ENCODE data around the gene PPA1.
"Not testable (repeated sequence)": the region's sequence is repeated elsewhere in the genome, so short reads cannot be mapped to it uniquely, and the experiment has no call there.

PPA1 gene

DNA sequence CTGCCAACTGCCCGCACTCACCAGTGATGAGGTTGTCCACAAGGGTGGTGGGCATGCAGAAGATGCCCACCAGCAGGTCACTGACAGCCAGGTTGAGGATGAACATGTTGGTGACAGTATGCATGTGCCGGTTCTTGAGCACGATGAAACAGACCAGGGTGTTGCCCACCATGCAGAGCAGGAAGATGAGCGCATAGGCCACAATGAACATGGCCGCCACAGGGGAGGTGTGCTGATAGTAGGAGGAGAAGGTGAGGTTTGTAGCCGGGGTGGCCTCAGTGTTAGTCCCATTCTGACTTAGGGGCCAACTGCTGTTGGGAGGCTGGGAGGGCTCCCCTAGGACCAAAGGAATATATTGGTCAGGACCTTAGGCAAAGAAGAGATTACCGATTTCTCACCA is 32.8 kb upstream of the PPA1 start:
- DNase-seq (ENCODE audit: low read depth), result no peak
- no peak overlapping the region for H3K4me3 ChIP-seq (ENCODE audit: low read depth, low read length)
- TF ChIP-seq, protein P1, sequence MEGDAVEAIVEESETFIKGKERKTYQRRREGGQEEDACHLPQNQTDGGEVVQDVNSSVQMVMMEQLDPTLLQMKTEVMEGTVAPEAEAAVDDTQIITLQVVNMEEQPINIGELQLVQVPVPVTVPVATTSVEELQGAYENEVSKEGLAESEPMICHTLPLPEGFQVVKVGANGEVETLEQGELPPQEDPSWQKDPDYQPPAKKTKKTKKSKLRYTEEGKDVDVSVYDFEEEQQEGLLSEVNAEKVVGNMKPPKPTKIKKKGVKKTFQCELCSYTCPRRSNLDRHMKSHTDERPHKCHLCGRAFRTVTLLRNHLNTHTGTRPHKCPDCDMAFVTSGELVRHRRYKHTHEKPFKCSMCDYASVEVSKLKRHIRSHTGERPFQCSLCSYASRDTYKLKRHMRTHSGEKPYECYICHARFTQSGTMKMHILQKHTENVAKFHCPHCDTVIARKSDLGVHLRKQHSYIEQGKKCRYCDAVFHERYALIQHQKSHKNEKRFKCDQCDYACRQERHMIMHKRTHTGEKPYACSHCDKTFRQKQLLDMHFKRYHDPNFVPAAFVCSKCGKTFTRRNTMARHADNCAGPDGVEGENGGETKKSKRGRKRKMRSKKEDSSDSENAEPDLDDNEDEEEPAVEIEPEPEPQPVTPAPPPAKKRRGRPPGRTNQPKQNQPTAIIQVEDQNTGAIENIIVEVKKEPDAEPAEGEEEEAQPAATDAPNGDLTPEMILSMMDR (IDR thresholded peaks at IDR 0.05; ENCODE audit: control insufficient read depth, extremely low read depth, insufficient read depth), result no peak

DNA sequence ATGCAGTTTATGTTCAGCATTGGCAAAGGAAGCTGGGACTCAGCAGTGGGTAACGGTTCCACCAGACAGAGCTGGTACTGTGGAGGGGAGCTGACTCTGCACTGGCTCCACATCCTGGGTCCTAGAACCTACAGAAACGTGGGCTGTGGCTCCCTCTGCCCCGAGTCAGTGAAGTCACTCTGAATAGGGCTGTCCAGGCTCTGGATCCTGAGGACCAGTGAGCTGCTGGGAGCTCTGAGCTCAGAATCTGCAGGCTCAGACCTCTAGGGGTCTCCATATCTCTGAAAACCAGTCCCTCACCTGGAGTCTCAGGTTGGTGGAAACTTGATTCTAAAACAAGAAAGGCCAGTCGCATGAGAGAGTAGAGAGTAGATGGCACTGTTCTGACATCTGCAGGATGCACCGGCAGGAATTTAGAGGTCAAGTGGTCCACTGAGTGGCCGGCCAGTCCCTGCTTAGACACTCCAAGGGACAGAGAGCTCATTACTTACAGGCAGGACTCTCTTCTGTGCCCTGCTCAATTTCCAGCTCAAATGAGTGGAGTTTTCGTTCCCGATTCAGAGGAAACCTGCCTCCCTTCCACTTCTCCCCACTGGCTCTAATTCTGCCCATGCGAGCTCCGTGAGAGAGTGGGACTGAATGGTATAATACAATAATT is 31.9 kb upstream of the PPA1 start:
- TF ChIP-seq, protein P1 (IDR thresholded peaks at IDR 0.05; ENCODE audit: control insufficient read depth, extremely low read depth, insufficient read depth), result peak; percentile 44; the same call in 1 of the 2 replicates
- DNase-seq (ENCODE audit: low read depth), result no peak
- no peak overlapping the region for H3K4me3 ChIP-seq (ENCODE audit: low read depth, low read length)

DNA sequence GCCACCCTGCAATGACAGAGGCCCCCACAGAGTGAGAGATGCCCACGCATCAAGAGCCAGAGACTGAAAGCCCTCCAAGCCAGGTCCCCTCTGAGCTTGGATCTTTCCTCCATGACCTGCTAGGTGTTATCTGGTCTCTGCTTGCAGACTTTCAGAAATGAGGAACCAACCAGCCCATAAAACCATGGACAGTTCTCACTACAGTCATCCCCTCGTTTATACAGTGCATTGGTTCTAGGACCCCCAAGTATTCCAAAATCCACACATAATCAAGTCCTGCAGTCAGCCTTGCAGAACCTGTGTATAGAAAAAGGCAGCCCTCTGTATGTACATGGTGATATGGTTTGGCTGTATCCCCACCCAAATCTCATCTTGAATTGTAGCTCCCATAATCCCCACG is 27.5 kb upstream of the PPA1 start:
- H3K4me3 ChIP-seq (ENCODE audit: low read depth, low read length), result no peak overlapping the region
- no peak for DNase-seq (ENCODE audit: low read depth)
- TF ChIP-seq, protein P1 (IDR thresholded peaks at IDR 0.05; ENCODE audit: control insufficient read depth, extremely low read depth, insufficient read depth), result no peak

DNA sequence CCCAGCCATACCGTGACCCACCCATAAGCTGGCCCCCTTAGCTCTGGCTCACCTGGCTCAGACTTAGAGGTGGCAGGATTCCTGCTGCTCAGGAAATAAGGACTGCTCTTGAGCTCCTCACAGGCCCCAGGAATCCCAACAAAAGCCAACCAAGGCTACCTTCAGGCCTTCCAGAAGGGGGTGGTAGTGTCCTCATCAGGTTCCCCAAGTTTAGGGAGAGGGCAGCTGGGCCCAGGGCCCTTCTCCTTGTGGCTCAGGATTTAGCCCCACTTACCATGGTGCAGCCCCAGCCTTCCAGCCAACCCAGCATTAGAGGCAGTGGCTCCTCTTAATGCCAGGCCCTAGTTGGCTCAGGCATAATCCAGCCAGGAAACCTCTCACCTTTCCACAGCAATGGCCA is 27.0 kb upstream of the PPA1 start:
- TF ChIP-seq, protein P1 (IDR thresholded peaks at IDR 0.05; ENCODE audit: control insufficient read depth, extremely low read depth, insufficient read depth), result no peak
- no peak for DNase-seq (ENCODE audit: low read depth)
- H3K4me3 ChIP-seq (ENCODE audit: low read depth, low read length), result no peak overlapping the region

DNA sequence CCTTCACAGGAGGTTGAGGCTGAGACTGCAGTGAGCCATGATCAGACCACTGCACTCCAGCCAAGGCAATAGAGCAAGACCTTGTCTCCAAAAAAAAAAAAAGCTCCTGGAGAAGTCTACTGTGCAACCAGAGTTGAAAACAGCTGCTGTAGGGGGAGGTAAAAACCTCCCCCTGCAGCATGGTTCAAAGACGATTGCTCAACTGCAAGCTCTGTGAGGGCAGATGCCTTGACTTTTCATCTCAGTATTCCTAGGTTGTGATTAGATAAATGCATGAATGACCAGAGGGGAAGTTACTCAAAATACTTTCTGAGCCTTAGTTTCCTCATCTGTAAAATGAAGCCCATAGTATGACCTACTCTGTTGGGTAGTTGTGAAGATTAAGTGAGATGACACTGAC is 25.0 kb upstream of the PPA1 start:
- DNase-seq (ENCODE audit: low read depth), result no peak
- H3K4me3 ChIP-seq (ENCODE audit: low read depth, low read length), result no peak overlapping the region
- TF ChIP-seq, protein P1 (IDR thresholded peaks at IDR 0.05; ENCODE audit: control insufficient read depth, extremely low read depth, insufficient read depth), result no peak

DNA sequence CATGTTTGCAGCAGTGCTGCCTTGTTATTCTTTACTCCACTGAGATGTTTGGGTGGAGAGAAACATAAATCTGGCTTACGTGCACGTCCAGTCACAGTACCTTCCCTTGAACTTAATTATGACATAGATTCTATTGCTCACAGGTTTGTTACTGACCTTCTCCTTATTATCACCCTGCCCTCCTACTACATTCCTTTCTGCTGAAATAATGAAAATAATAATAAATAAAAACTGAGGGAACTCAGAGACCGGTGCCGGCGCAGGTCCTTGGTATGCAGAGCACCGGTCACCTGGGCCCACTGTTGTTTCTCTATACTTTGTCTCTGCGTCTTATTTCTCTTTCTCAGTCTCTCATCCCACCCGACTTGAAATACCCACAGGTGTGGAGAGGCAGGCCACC is 24.6 kb upstream of the PPA1 start:
- DNase-seq (ENCODE audit: low read depth); H3K4me3 ChIP-seq (ENCODE audit: low read depth, low read length): not testable (repeated sequence)

DNA sequence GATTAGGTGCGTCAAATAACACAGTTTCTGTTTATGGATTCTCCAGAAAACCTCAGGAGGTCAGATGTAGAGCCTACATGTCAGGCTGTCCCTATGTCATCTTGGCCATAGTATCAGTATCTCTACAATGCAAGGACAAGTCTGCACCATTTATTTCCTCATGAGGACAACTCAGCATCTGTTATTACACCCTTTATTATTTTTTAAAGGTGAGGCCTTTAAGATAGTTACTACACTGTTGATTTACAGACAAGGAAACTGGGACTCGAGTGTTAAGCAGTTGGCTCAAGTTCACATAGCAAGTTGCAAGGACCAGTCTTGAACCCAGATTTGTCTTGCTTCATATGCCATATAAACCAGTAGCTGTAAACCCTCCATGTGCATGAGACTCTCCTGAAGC is 23.2 kb upstream of the PPA1 start:
- no peak overlapping the region for H3K4me3 ChIP-seq (ENCODE audit: low read depth, low read length)
- TF ChIP-seq, protein P1 (IDR thresholded peaks at IDR 0.05; ENCODE audit: control insufficient read depth, extremely low read depth, insufficient read depth), result no peak
- no peak for DNase-seq (ENCODE audit: low read depth)
